ENCODE measurements around the gene TBCD. TPM values are rescaled to one million over a fixed set of nuclear protein-coding genes. Genes with fewer than 3 reads are reported as not detected.

The TBCD gene
- polyA plus RNA-seq, 2 donors, result 54.4 to 62.8 TPM

DNA sequence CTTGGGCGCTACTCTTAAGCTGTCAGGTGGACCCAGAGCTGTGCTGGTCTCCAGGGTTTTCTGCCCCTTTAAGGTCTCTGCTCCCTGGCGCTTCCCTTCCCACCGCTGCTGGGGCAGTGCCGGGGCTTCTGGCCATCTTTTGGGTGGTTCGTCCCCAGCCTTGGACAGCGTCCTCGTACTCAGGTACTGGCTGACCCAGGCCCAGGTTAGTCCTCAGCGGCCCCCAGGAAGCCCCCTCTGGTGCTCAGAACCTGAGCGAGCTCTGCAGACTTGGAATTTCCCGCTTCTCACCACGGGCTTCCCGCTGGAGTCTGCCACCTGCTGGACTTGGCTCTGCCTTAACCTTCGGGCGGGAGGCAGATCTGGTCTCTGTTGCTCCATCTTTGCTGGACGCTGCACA, 182.0 kb downstream of the TBCD start:
- Histone ChIP-seq H3K4me1 (ENCODE audit: control insufficient read depth in 2 of 2, insufficient read depth in 2 of 2, low read length in 1 of 2) (no peaks in the 10 kb centered on the region), H3K27me3 (ENCODE audit: control insufficient read depth in 1 of 2, insufficient read depth in 2 of 2, low read length in 2 of 2) (no peaks in the 10 kb centered on the region), H3K36me3 (ENCODE audit: control insufficient read depth in 2 of 2, insufficient read depth in 2 of 2, low read length in 1 of 2) (peaks cover 16 to 59% of the 10 kb centered on the region in 2 donors), H3K27ac (ENCODE audit: low read depth in 2 of 2, low read length in 1 of 2) (no peak overlapping the region), H3K4me3 (ENCODE audit: low read depth in 1 of 2, low read length in 2 of 2) (no peak overlapping the region), H3K9me3 (ENCODE audit: control insufficient read depth in 2 of 2, insufficient read depth in 1 of 2, low read depth in 1 of 2, low read length in 1 of 2) (no peaks in the 10 kb centered on the region)
- 90 to 95% methylated on average over 15 of the region's 15 CpGs for WGBS, 2 donors

DNA sequence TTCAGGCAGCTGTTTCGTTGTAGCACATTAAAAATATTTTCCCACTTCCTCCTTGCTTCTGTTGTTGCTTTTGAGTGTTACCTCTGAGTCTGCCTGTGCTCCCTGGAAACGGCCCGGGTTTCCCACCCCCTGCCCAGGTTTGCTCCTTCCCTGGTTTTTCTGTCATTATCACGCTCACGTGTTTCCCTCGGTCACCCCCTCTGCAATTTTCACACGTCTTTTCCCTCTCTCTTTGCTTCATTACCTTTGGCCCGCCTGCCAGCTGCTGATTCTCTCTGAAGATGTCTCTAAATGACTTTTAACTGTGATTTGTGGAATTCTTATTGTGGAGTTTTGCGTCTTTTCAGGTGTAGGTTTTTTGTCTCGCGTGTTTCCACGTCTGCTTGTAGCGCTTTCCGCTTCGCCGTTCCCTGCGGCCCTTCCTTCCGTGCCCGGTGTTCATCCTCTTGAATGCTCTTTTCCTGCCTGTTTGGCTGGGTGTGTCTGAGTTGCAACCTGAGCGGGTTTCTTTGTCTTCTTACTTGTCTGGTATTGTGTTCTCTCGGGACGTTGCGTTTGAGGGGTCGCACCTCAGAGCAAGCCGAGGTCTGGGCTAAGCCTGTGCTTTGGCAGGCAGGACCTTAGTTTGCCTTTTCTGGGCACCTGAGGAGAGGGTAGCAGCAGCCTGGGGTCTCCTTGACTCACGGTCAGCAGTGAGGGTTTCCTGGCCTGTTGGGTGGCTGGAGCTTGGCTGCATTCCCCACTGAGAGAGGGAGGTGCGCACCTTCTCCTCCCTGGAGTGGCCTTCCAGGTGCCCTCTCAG, 184.3 kb downstream of the TBCD start:
- Histone ChIP-seq H3K4me3 (ENCODE audit: low read depth in 1 of 2, low read length in 2 of 2) (no peak overlapping the region), H3K36me3 (ENCODE audit: control insufficient read depth in 2 of 2, insufficient read depth in 2 of 2, low read length in 1 of 2) (peaks cover 9 to 54% of the 10 kb centered on the region in 2 donors), H3K9me3 (ENCODE audit: control insufficient read depth in 2 of 2, insufficient read depth in 1 of 2, low read depth in 1 of 2, low read length in 1 of 2) (no peaks in the 10 kb centered on the region), H3K27ac (ENCODE audit: low read depth in 2 of 2, low read length in 1 of 2) (no peak overlapping the region), H3K4me1 (ENCODE audit: control insufficient read depth in 2 of 2, insufficient read depth in 2 of 2, low read length in 1 of 2) (no peaks in the 10 kb centered on the region), H3K27me3 (ENCODE audit: control insufficient read depth in 1 of 2, insufficient read depth in 2 of 2, low read length in 2 of 2) (no peaks in the 10 kb centered on the region)
- WGBS, 2 donors, result 93 to 95% methylated on average over 27 of the region's 27 CpGs

DNA sequence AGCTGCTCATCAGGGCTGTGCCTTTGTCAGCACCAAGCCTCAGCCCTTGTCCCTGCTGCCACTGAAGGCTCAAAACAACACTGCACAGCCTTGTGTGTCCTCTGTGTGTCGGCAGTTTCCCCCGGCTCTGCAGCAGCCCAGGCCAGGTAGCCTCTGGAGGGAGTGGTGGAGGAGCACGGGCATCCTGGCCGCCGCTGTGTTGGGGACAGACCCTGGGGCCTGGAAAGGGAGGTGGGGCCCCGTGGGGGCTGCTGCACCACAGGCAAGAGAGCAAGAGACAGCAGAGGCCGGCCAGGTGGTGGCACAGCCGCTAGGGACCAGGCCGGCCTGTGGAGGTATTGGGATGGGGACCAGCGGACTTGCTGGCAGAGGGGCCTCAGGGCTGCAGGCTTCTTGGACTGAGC, 184.9 kb downstream of the TBCD start:
- no peak overlapping the region for H3K4me3 ChIP-seq (ENCODE audit: low read depth in 1 of 2, low read length in 2 of 2)
- peaks cover 15 to 54% of the 10 kb centered on the region in 2 donors for H3K36me3 ChIP-seq (ENCODE audit: control insufficient read depth in 2 of 2, insufficient read depth in 2 of 2, low read length in 1 of 2)
- no peaks in the 10 kb centered on the region for H3K9me3 ChIP-seq (ENCODE audit: control insufficient read depth in 2 of 2, insufficient read depth in 1 of 2, low read depth in 1 of 2, low read length in 1 of 2)
- WGBS, 2 donors, result 96% methylated on average over 10 of the region's 10 CpGs
- no peaks in the 10 kb centered on the region for H3K4me1 ChIP-seq (ENCODE audit: control insufficient read depth in 2 of 2, insufficient read depth in 2 of 2, low read length in 1 of 2)
- no peak overlapping the region for H3K27ac ChIP-seq (ENCODE audit: low read depth in 2 of 2, low read length in 1 of 2)
- no peaks in the 10 kb centered on the region for H3K27me3 ChIP-seq (ENCODE audit: control insufficient read depth in 1 of 2, insufficient read depth in 2 of 2, low read length in 2 of 2)

DNA sequence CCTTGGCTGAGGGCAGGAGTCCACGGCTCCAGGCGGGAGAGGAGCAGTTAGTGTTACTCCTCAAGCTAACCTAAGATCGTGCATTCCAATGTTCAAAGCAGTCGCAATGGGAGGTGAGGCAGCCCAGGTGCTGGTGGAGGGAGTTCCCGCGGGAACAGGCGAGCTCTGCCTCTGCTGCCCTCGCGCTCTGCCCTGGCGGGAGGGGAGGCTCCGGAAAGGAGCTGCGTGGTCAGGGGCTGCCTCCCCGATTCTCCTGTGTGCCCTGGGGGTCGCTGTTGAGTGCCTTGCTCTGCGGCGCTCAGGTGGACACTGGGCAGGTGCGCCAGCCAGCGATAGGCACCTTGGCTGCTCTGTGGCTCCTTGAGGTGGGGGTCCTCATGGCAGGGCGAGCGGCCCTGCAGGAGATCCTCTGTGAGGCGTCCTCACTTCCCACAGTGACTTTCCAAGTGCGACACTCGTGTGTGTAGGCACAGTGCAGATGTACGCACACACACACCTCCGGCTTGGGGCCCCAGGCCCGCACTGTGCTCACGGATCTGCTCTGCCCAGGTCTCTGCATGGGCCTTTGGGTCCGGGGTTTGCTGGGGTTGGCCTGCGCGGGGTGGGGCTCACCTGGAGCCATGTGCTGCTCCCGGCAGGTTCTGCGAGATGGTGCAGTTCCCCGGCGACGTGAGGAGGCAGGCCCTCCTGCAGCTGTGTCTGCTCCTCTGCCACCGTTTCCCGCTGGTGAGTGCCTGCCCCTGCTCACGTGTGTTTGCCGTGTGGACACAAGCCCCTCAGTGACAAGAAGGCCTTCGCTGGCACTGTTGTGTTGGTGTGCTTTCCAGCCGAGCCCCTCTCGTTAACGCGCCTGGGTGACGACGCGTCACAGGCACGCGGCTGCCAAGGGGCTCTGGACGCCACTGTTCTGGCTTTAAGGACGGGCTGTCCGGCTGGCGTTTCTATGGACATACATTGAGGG, 185.8 kb downstream of the TBCD start:
- Histone ChIP-seq H3K4me3 (ENCODE audit: low read depth in 1 of 2, low read length in 2 of 2) (no peak overlapping the region), H3K9me3 (ENCODE audit: control insufficient read depth in 2 of 2, insufficient read depth in 1 of 2, low read depth in 1 of 2, low read length in 1 of 2) (peaks cover 0 to 3% of the 10 kb centered on the region in 2 donors), H3K27ac (ENCODE audit: low read depth in 2 of 2, low read length in 1 of 2) (no peak overlapping the region), H3K4me1 (ENCODE audit: control insufficient read depth in 2 of 2, insufficient read depth in 2 of 2, low read length in 1 of 2) (no peaks in the 10 kb centered on the region), H3K36me3 (ENCODE audit: control insufficient read depth in 2 of 2, insufficient read depth in 2 of 2, low read length in 1 of 2) (peaks cover 20 to 60% of the 10 kb centered on the region in 2 donors), H3K27me3 (ENCODE audit: control insufficient read depth in 1 of 2, insufficient read depth in 2 of 2, low read length in 2 of 2) (no peaks in the 10 kb centered on the region)
- WGBS, 2 donors, result 94 to 96% methylated on average over 53 of the region's 53 CpGs

DNA sequence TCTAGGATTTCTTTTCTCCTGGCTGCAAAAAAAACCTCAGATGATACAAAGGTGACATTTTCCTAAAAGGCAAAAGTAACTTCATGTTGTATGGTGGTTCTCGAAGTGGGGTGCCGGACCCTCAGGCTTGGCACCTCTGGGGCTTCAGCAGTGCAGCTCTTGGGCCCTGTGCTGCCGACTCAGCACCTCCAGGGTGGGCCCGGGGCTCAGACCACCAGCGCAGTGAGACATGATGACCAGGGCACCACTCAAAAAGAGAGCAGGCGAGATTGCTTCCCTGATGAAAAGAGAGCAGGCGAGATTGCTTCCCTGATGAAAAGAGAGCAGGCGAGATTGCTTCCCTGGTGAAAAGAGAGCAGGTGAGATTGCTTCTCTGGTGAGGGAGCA, 186.6 kb downstream of the TBCD start:
- WGBS, 2 donors, result 95 to 97% methylated on average over 8 of the region's 8 CpGs
- Histone ChIP-seq H3K27me3 (ENCODE audit: control insufficient read depth in 1 of 2, insufficient read depth in 2 of 2, low read length in 2 of 2) (no peaks in the 10 kb centered on the region), H3K27ac (ENCODE audit: low read depth in 2 of 2, low read length in 1 of 2) (no peak overlapping the region), H3K36me3 (ENCODE audit: control insufficient read depth in 2 of 2, insufficient read depth in 2 of 2, low read length in 1 of 2) (peaks cover 20 to 64% of the 10 kb centered on the region in 2 donors), H3K4me3 (ENCODE audit: low read depth in 1 of 2, low read length in 2 of 2) (no peak overlapping the region), H3K4me1 (ENCODE audit: control insufficient read depth in 2 of 2, insufficient read depth in 2 of 2, low read length in 1 of 2) (no peaks in the 10 kb centered on the region), H3K9me3 (ENCODE audit: control insufficient read depth in 2 of 2, insufficient read depth in 1 of 2, low read depth in 1 of 2, low read length in 1 of 2) (peaks cover 3 to 10% of the 10 kb centered on the region in 2 donors)

DNA sequence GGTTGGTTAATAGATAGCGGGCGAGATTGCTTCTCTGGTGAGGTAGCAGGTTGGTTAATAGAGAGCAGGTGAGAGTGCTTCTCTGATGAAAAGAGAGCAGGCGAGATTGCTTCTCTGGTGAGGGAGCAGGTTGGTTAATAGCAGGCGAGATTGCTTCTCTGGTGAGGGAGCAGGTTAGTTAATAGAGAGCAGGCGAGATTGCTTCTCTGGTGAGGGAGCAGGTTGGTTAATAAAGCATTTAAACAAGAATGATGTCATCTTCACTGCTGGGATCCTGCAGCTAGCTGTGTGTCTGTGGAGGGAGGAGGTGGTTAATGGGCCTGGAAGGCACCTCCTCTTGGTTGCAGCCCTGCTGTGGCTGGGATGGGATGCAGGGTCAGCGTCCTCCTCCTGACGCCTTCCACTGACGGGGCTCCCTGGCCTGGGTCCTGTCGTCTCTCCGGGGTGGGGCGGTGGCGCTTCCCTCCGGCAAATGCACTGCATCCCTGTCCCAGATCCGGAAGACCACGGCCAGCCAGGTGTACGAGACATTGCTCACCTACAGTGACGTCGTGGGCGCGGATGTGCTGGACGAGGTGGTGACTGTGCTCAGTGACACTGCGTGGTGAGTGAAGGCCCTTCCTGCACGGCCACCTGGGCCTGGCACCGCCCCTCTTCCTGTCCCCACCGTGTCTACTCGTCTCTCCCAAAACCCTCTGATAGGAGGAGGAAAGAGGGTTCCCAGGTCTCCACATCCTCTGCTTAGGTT, 187.2 kb downstream of the TBCD start:
- H3K27ac ChIP-seq (ENCODE audit: low read depth in 2 of 2, low read length in 1 of 2), result no peak overlapping the region
- no peaks in the 10 kb centered on the region for H3K27me3 ChIP-seq (ENCODE audit: control insufficient read depth in 1 of 2, insufficient read depth in 2 of 2, low read length in 2 of 2)
- WGBS, 2 donors, result 93 to 94% methylated on average over 26 of the region's 26 CpGs
- H3K36me3 ChIP-seq (ENCODE audit: control insufficient read depth in 2 of 2, insufficient read depth in 2 of 2, low read length in 1 of 2), result peaks cover 20 to 67% of the 10 kb centered on the region in 2 donors
- H3K4me1 ChIP-seq (ENCODE audit: control insufficient read depth in 2 of 2, insufficient read depth in 2 of 2, low read length in 1 of 2), result no peaks in the 10 kb centered on the region
- peaks cover 3 to 14% of the 10 kb centered on the region in 2 donors for H3K9me3 ChIP-seq (ENCODE audit: control insufficient read depth in 2 of 2, insufficient read depth in 1 of 2, low read depth in 1 of 2, low read length in 1 of 2)
- H3K4me3 ChIP-seq (ENCODE audit: low read depth in 1 of 2, low read length in 2 of 2), result no peak overlapping the region

DNA sequence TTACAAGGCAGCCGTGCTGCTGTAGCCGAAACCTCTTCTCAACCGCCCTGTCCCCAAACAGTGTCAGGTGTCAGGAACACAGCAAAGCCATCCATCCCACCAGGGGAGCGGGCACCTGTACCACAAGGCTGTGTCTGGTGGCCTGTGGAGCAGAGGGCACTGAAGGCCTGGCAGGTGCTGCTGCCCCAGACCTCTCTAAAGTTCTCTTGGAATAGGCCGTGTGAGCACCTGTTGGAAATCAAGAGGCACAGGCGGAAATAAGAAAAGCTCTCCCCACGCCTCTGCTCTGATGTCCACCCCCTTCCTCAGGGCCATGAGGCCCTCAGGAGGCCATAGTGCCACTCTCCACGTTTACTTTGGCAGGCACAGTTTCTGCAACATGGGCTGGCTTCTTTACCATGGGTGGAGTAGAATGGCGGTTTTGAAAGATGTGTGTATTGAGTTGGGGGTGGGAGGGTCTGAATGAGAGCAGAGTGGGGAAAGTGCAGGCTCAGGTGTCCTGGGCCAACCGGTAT, 187.8 kb downstream of the TBCD start:
- H3K27me3 ChIP-seq (ENCODE audit: control insufficient read depth in 1 of 2, insufficient read depth in 2 of 2, low read length in 2 of 2), result no peaks in the 10 kb centered on the region
- H3K36me3 ChIP-seq (ENCODE audit: control insufficient read depth in 2 of 2, insufficient read depth in 2 of 2, low read length in 1 of 2), result peaks cover 23 to 69% of the 10 kb centered on the region in 2 donors
- peaks cover 3 to 20% of the 10 kb centered on the region in 2 donors for H3K9me3 ChIP-seq (ENCODE audit: control insufficient read depth in 2 of 2, insufficient read depth in 1 of 2, low read depth in 1 of 2, low read length in 1 of 2)
- no peaks in the 10 kb centered on the region for H3K4me1 ChIP-seq (ENCODE audit: control insufficient read depth in 2 of 2, insufficient read depth in 2 of 2, low read length in 1 of 2)
- WGBS, 2 donors, result 88 to 89% methylated on average over 10 of the region's 10 CpGs
- no peak overlapping the region for H3K27ac ChIP-seq (ENCODE audit: low read depth in 2 of 2, low read length in 1 of 2)
- H3K4me3 ChIP-seq (ENCODE audit: low read depth in 1 of 2, low read length in 2 of 2), result no peak overlapping the region

DNA sequence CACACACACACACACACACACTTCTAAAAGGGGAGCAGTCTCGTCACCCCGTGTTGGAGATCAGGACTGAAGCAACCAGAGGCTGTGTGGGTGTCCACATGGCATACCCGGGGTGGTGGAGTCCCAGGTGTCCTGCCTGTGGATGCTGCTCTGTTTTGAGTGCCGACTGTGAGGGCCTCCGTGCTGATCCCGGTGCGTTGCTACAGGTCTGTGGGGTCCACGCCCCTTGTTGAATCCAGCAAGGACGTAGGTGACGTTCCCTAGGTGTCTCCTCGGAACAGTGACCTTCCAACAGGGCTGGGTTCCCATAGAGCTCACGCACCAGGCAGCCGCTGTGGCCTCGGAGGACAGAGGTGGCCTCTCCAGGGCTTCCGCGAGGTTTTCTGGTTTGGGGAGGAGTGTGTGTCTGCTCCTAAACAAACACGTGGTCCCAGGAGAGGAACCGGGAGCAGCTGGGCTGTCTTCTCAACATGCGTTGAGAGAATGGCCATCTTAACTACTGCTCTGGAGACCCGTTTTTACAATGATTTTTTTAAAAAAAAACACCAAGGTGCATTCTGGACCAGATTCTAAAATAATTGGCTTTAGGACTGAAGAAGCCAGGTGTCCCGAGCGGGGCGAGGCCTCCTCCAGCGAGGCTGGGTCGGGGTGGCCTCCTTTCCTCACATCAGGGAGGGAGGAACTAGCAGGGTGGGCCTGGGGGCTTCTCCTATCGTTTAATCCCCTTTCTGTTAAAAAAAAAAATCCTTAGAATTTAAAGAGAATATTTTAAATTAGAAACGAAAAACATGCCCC, 188.6 kb downstream of the TBCD start:
- 90 to 93% methylated on average over 27 of the region's 27 CpGs for WGBS, 2 donors
- Histone ChIP-seq H3K27me3 (ENCODE audit: control insufficient read depth in 1 of 2, insufficient read depth in 2 of 2, low read length in 2 of 2) (no peaks in the 10 kb centered on the region), H3K27ac (ENCODE audit: low read depth in 2 of 2, low read length in 1 of 2) (no peak overlapping the region), H3K9me3 (ENCODE audit: control insufficient read depth in 2 of 2, insufficient read depth in 1 of 2, low read depth in 1 of 2, low read length in 1 of 2) (peaks cover 3 to 20% of the 10 kb centered on the region in 2 donors), H3K4me1 (ENCODE audit: control insufficient read depth in 2 of 2, insufficient read depth in 2 of 2, low read length in 1 of 2) (no peaks in the 10 kb centered on the region), H3K36me3 (ENCODE audit: control insufficient read depth in 2 of 2, insufficient read depth in 2 of 2, low read length in 1 of 2) (peaks cover 23 to 69% of the 10 kb centered on the region in 2 donors), H3K4me3 (ENCODE audit: low read depth in 1 of 2, low read length in 2 of 2) (no peak overlapping the region)

Data from esophagus (tissue), 2 donors.